ENCODE measurements around the gene RAP1GAP2. TPM values are rescaled to one million over a fixed set of nuclear protein-coding genes. Genes with fewer than 3 reads are reported as not detected.

RAP1GAP2 gene
- polyA plus RNA-seq, 4 donors: 4.9 to 24.6 (median 8.4) TPM

GRCh38 chr17:3019761-3020160, 223.5 kb downstream of the RAP1GAP2 start:
- no peak for DNase-seq
- FAIRE-seq: no peak

DNA sequence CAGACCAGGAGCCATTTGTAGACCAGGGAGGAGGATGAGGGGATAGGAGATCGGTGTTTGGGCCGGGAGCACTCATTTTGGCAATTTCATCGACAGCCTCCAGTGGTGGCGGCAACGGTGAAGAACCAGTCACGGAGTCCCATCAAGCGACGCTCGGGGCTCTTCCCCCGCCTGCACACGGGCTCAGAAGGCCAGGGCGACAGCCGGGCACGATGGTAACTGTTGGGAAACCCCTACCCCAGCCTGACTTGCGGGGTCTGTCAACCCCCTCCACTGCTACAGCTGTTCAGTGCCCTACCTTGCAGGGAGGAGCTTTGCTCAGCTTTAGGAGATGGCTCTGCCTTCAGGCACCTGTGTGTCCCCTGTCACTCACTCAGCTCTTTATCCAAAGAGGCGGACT, 224.1 kb downstream of the RAP1GAP2 start:
- DNase-seq (no peak), FAIRE-seq (no peak)
- H3K4me1 ChIP-seq (ENCODE audit: control insufficient read depth in 3 of 3, insufficient read depth in 2 of 3, low read depth in 1 of 3, low read length in 2 of 3): no peaks in the 10 kb centered on the region
- H3K4me3 ChIP-seq (ENCODE audit: low read depth in 1 of 3, low read length in 3 of 3): no peak overlapping the region
- H3K27me3 ChIP-seq (ENCODE audit: control insufficient read depth in 3 of 3, insufficient read depth in 3 of 3, low read length in 3 of 3): no peaks in the 10 kb centered on the region
- WGBS, 3 donors: 95 to 98% (median 96%) methylated on average over 16 of the region's 16 CpGs
- no peak overlapping the region for H3K27ac ChIP-seq (ENCODE audit: low read depth in 1 of 3, low read length in 2 of 3)
- H3K36me3 ChIP-seq (ENCODE audit: control insufficient read depth in 3 of 3, insufficient read depth in 2 of 3, low read depth in 1 of 3, low read length in 3 of 3): peaks cover 0 to 53% (median 2%) of the 10 kb centered on the region in 3 donors
- H3K9me3 ChIP-seq (ENCODE audit: control insufficient read depth in 2 of 2, insufficient read depth in 1 of 2, low read depth in 1 of 2, low read length in 1 of 2): peaks cover 0 to 14% of the 10 kb centered on the region in 2 donors

More at GRCh38 chr17:3019761-3020160, 223.5 kb downstream of the RAP1GAP2 start:
- Histone ChIP-seq H3K9me3 (ENCODE audit: control insufficient read depth in 2 of 2, insufficient read depth in 1 of 2, low read depth in 1 of 2, low read length in 1 of 2) (peaks cover 0 to 14% of the 10 kb centered on the region in 2 donors), H3K36me3 (ENCODE audit: control insufficient read depth in 3 of 3, insufficient read depth in 2 of 3, low read depth in 1 of 3, low read length in 3 of 3) (peaks cover 0 to 54% (median 2%) of the 10 kb centered on the region in 3 donors), H3K4me3 (ENCODE audit: low read depth in 1 of 3, low read length in 3 of 3) (no peak overlapping the region), H3K27ac (ENCODE audit: low read depth in 1 of 3, low read length in 2 of 3) (no peak overlapping the region), H3K27me3 (ENCODE audit: control insufficient read depth in 3 of 3, insufficient read depth in 3 of 3, low read length in 3 of 3) (no peaks in the 10 kb centered on the region), H3K4me1 (ENCODE audit: control insufficient read depth in 3 of 3, insufficient read depth in 2 of 3, low read depth in 1 of 3, low read length in 2 of 3) (no peaks in the 10 kb centered on the region)
- WGBS, 3 donors: 74 to 86% (median 76%) methylated on average over 9 of the region's 9 CpGs

GRCh38 chr17:3022197-3022596, 226.0 kb downstream of the RAP1GAP2 start:
- Histone ChIP-seq H3K27me3 (ENCODE audit: control insufficient read depth in 3 of 3, insufficient read depth in 3 of 3, low read length in 3 of 3) (no peaks in the 10 kb centered on the region), H3K9me3 (ENCODE audit: control insufficient read depth in 2 of 2, insufficient read depth in 1 of 2, low read depth in 1 of 2, low read length in 1 of 2) (peaks cover 0 to 14% of the 10 kb centered on the region in 2 donors), H3K4me3 (ENCODE audit: low read depth in 1 of 3, low read length in 3 of 3) (no peak overlapping the region), H3K36me3 (ENCODE audit: control insufficient read depth in 3 of 3, insufficient read depth in 2 of 3, low read depth in 1 of 3, low read length in 3 of 3) (peaks cover 0 to 52% (median 2%) of the 10 kb centered on the region in 3 donors), H3K27ac (ENCODE audit: low read depth in 1 of 3, low read length in 2 of 3) (no peak overlapping the region), H3K4me1 (ENCODE audit: control insufficient read depth in 3 of 3, insufficient read depth in 2 of 3, low read depth in 1 of 3, low read length in 2 of 3) (no peaks in the 10 kb centered on the region)
- FAIRE-seq: no peak
- WGBS, 3 donors: 94 to 97% (median 96%) methylated on average over 4 of the region's 4 CpGs
- no peak for DNase-seq

- no peak for FAIRE-seq
- peaks cover 0 to 57% (median 2%) of the 10 kb centered on the region in 3 donors for H3K36me3 ChIP-seq (ENCODE audit: control insufficient read depth in 3 of 3, insufficient read depth in 2 of 3, low read depth in 1 of 3, low read length in 3 of 3)
- peaks cover 0 to 14% of the 10 kb centered on the region in 2 donors for H3K9me3 ChIP-seq (ENCODE audit: control insufficient read depth in 2 of 2, insufficient read depth in 1 of 2, low read depth in 1 of 2, low read length in 1 of 2)
- no peak overlapping the region for H3K27ac ChIP-seq (ENCODE audit: low read depth in 1 of 3, low read length in 2 of 3)
- 87 to 98% (median 97%) methylated on average over 2 of the region's 2 CpGs for WGBS, 3 donors
- DNase-seq: no peak
- H3K4me3 ChIP-seq (ENCODE audit: low read depth in 1 of 3, low read length in 3 of 3): no peak overlapping the region
- H3K27me3 ChIP-seq (ENCODE audit: control insufficient read depth in 3 of 3, insufficient read depth in 3 of 3, low read length in 3 of 3): no peaks in the 10 kb centered on the region
- no peaks in the 10 kb centered on the region for H3K4me1 ChIP-seq (ENCODE audit: control insufficient read depth in 3 of 3, insufficient read depth in 2 of 3, low read depth in 1 of 3, low read length in 2 of 3)
These were observed 228.1 kb downstream of the RAP1GAP2 start for GRCh38 chr17:3024346-3024745.

- peaks cover 0 to 50% (median 2%) of the 10 kb centered on the region in 3 donors for H3K36me3 ChIP-seq (ENCODE audit: control insufficient read depth in 3 of 3, insufficient read depth in 2 of 3, low read depth in 1 of 3, low read length in 3 of 3)
- DNase-seq (no peak), FAIRE-seq (no peak)
- WGBS, 3 donors: 92 to 93% (median 93%) methylated on average over 17 of the region's 17 CpGs
- no peak overlapping the region for H3K27ac ChIP-seq (ENCODE audit: low read depth in 1 of 3, low read length in 2 of 3)
- H3K27me3 ChIP-seq (ENCODE audit: control insufficient read depth in 3 of 3, insufficient read depth in 3 of 3, low read length in 3 of 3): no peaks in the 10 kb centered on the region
- no peaks in the 10 kb centered on the region for H3K4me1 ChIP-seq (ENCODE audit: control insufficient read depth in 3 of 3, insufficient read depth in 2 of 3, low read depth in 1 of 3, low read length in 2 of 3)
- H3K4me3 ChIP-seq (ENCODE audit: low read depth in 1 of 3, low read length in 3 of 3): no peak overlapping the region
- H3K9me3 ChIP-seq (ENCODE audit: control insufficient read depth in 2 of 2, insufficient read depth in 1 of 2, low read depth in 1 of 2, low read length in 1 of 2): peaks cover 0 to 14% of the 10 kb centered on the region in 2 donors
These were observed 229.3 kb downstream of the RAP1GAP2 start for GRCh38 chr17:3025421-3026124.

DNA sequence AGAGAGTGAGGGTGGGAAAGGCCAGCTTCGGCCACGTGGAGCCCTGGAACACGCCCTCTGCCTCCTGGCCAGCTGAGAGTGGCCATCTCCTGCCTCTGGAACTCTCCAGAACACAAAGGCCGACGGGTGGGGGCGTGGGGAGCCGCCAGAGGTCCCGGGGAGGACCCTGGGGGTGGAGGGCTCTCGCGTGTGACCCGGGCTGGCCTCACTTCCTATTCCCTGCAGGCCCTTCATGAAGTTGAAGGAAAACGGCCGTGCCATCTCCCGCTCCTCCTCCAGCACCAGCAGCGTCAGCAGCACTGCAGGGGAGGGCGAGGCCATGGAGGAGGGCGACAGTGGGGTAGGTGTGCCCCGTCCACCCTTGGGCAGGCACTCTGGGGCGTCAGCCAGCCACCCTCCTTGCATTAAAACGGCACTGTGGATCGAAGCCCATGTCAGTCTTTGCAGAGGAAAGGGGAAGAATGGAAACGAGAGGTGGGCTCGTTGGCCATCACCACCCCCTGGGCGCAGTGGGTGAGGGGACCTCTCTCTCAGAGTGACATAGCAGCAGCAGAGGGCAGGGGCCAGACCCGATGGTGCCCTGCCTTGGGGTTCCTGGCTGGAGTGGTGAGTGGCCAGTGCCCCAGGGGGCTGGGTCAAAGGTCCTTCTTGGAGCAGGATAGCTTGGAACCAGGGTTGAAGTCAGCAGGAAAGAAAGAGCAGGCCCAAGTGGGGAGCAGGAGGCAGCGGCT, 230.1 kb downstream of the RAP1GAP2 start:
- no peak for FAIRE-seq
- Histone ChIP-seq H3K27me3 (ENCODE audit: control insufficient read depth in 3 of 3, insufficient read depth in 3 of 3, low read length in 3 of 3) (no peaks in the 10 kb centered on the region), H3K36me3 (ENCODE audit: control insufficient read depth in 3 of 3, insufficient read depth in 2 of 3, low read depth in 1 of 3, low read length in 3 of 3) (peaks cover 0 to 50% (median 2%) of the 10 kb centered on the region in 3 donors), H3K4me1 (ENCODE audit: control insufficient read depth in 3 of 3, insufficient read depth in 2 of 3, low read depth in 1 of 3, low read length in 2 of 3) (no peaks in the 10 kb centered on the region), H3K9me3 (ENCODE audit: control insufficient read depth in 2 of 2, insufficient read depth in 1 of 2, low read depth in 1 of 2, low read length in 1 of 2) (peaks cover 0 to 14% of the 10 kb centered on the region in 2 donors), H3K4me3 (ENCODE audit: low read depth in 1 of 3, low read length in 3 of 3) (no peak overlapping the region), H3K27ac (ENCODE audit: low read depth in 1 of 3, low read length in 2 of 3) (no peak overlapping the region)
- no peak for DNase-seq
- WGBS, 3 donors: 83 to 90% (median 89%) methylated on average over 26 of the region's 26 CpGs

- Histone ChIP-seq H3K4me1 (ENCODE audit: control insufficient read depth in 3 of 3, insufficient read depth in 2 of 3, low read depth in 1 of 3, low read length in 2 of 3) (no peaks in the 10 kb centered on the region), H3K36me3 (ENCODE audit: control insufficient read depth in 3 of 3, insufficient read depth in 2 of 3, low read depth in 1 of 3, low read length in 3 of 3) (peaks cover 0 to 50% (median 0%) of the 10 kb centered on the region in 3 donors), H3K27ac (ENCODE audit: low read depth in 1 of 3, low read length in 2 of 3) (no peak overlapping the region), H3K4me3 (ENCODE audit: low read depth in 1 of 3, low read length in 3 of 3) (no peak overlapping the region), H3K9me3 (ENCODE audit: control insufficient read depth in 2 of 2, insufficient read depth in 1 of 2, low read depth in 1 of 2, low read length in 1 of 2) (peaks cover 0 to 9% of the 10 kb centered on the region in 2 donors), H3K27me3 (ENCODE audit: control insufficient read depth in 3 of 3, insufficient read depth in 3 of 3, low read length in 3 of 3) (no peaks in the 10 kb centered on the region)
- WGBS, 3 donors: 84 to 91% (median 87%) methylated on average over 26 to 31 of the region's 31 CpGs
- no peak for DNase-seq
- no peak for FAIRE-seq
These were observed 230.9 kb downstream of the RAP1GAP2 start for GRCh38 chr17:3026856-3027751.
